T47D (cell line): ENCODE data around the gene PHF10.
A peak's percentile ranks its signal among the peaks of the same experiment; 100 is the strongest.
"Not testable (repeated sequence)": the region's sequence is repeated elsewhere in the genome, so short reads cannot be mapped to it uniquely, and the experiment has no call there.

ENCODE experiments used
- DNase-seq, 2 experiments: peaks; one replicate each; pipeline versions ENCODE4 v3.0.0 to v3.0.0-alpha.2; 2011 to 2012; ENCODE audit warnings: low read depth in 1 of 2, low spot score in 1 of 2
- JUND ChIP-seq: IDR thresholded peaks from 2 replicates; pipeline ENCODE4 v1.6.1; 2012; ENCODE audit warnings: low read depth
- in situ Hi-C: cut with HindIII; loops from 2 replicates; pipeline ENCODE4 v1.10.0; 2016; ENCODE audit warnings: low sequenced_read_pairs, low pct_unique_long_range_greater_than_20kb

PHF10 gene

DNA sequence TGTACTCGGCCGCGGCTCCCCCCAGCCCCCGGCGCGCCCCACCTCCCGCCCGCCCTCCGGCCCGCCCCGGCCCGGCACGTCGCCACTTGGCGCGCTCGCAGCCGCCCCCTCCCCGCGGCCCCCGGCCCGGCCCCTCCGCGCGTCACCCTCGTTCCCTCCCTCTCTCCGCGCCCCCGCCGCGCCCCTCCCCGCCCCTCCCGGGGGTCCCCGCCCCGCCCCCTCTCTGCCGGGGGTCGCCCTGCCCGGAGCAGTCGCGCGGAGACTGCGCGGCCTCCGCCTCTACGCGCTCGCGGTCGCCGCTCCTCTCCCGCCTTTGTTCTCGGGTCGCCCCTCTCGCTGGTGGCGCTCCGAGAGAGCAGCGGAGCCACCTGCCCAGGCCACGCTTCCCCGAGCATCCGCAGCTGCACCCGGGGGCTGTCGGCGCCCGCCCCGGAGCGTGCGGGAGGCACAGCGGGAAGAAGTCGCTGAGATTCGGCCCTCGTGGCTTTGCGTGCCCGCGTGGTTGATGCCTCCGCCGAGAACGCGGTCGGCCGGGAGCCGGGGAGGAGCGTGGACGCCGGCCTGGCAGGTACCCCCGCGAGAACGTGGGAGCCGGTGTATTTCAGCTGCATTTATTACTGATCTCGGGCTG, at the start of gene PHF10:
PHF10 (minus strand) TSS at position 7 of the 631 bp plus-strand sequence. CDS start 569 bp downstream, outside the sequence.
- in situ Hi-C loops = no loop called here
- peak; percentile 43 to 57 for DNase-seq
- no peak for TF ChIP-seq JUND

- no peak for DNase-seq
- no peak for TF ChIP-seq JUND
- in situ Hi-C loops = no loop called here
Measured at GRCh38 chr6:169766921-169767736, 42.8 kb upstream of the PHF10 start.

DNA sequence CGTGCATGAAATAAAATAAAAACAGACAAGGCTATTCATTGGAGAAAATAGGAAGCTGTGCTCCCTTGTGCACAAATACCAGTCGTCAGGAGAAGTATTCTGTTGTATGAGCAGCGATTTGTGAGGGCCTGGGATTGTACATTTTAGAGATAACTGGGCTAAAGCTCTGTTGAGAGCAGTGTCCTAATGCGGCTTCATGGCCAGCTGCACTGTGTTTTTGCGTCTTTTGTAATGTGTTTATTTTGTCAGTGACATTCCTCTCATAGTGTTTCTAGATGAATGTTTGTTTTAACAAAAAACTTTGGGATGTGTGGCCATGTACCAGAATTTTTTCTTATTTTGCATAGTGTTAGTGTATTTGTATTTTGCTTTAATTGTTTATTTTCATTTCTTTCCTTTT, 41.9 kb upstream of the PHF10 start:
- no peak for TF ChIP-seq JUND
- DNase-seq = no peak
- in situ Hi-C loops = no loop called here

DNA sequence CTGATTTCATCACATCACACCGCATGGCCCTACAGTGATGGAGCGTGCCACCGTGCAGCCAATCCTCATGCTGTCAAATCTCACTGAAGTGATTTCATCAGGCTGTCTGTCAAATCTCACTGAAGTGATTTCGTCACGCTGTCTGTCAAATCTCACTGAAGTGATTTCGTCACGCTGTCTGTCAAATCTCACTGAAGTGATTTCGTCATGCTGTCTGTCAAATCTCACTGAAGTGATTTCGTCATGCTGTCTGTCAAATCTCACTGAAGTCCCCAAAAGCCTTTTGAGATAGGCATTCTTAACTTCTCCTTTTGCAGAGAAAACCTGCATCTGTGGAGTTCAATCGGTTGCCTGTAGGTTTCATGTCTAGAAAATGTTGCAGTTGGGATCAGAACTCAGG, 41.5 kb upstream of the PHF10 start:
- DNase-seq, in situ Hi-C loops: not testable (repeated sequence)

DNA sequence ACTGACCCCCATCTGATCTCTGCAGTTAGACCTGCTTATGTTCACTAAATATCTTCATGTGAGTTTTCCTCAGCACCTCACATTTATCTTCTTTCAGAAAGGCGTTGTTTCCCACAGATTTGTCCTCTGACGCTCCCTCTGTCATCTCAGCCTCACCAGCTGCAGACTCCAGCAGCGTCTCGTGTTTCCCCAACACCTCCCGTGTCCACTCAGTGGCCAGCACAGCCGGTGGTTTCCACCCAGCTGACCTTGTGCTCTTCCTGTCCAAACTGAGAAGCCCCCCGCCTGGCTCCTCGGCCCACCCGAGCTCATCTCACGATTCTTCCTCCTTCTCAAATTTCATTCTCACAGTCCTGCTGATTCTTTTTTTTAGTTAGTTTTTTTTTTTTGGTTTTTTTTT, 39.6 kb upstream of the PHF10 start:
- DNase-seq = no peak
- TF ChIP-seq JUND = no peak
- in situ Hi-C loops = no loop called here

DNA sequence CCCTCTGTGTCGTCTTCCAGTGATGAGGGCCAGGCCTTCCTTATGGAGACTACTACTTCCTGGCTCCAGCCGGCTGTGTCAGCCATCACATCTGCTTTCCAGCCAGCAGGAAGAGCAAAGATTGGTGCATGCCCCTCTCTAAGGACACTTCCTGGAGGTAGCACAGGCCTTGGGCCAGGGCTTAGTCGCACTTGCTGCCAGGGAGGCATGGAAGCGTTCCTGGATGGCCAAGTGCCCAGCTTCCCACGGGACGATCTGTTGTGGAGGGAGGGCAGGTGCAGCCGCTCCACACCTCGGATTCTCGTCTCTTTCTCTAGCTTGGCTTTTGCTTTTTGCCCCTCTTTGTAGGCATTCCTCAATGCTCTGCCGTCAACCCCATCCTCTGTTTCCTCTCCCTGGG, 39.0 kb upstream of the PHF10 start:
- DNase-seq = no peak
- in situ Hi-C loops = no loop called here
- TF ChIP-seq JUND = no peak

DNA sequence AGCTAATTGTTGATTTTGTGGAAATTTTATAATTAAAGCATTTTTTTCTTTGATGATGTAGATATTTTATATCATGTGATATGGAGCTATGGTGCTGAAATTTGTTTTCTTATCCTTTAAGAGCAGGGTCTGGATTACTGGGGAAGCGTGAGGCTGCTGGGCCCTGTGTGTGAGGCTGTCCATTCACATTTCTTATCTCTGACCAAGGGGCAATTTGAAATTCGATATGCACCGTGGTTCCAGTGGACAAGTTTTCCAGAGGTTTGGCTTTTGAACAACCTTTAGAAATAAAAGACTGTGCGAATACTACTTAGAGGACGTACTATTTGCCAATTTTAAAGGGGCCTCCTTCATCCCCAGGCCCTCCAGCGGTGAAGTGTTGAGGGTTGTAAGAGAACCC, 30.9 kb upstream of the PHF10 start:
- in situ Hi-C loops = no loop called here
- TF ChIP-seq JUND = no peak
- no peak for DNase-seq

- TF ChIP-seq JUND = no peak
- in situ Hi-C loops = no loop called here
- no peak for DNase-seq
Measured at GRCh38 chr6:169752074-169752623, 27.8 kb upstream of the PHF10 start.

DNA sequence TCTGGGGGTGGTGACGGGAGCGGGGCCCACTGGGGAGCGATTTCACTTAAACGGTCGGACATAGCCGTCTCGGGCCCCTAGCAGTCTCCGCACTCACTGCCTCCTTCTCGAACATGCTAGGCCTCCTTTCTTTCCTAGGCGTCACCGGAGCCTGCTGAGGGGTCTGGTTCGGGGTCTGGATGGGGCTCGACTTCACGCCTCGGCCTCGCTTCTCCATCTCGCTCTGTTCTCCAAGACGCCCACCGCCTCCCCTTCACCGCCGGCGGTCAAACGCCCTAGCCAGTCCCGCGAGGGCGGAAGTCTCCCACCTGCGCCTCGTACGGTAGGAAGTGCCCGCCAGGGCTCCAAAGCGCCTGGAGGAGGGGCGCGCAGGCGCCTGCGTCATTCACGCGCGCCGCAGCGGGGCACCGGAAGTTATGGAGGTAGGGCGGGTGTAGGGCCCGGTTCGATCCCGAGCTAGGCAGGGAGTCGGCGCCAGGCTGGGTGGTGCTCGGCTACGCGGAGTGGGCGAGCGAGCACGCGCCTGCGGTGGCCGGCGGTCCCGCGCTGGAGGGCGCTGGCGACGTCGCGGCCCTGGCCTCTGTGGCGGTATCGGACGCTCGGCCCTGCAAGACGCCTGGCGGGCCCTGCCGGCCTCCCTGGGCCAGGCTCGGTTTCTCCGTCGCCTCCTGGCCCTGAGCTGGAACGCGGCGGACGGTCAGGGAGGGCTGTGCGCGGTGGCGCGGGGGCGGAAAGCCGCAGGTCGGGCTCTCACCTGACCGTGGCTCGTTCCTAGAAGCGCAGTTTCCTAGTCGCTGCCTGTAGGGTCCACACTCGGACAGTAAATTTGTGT, 27.2 kb upstream of the PHF10 start, which contains the start of the genes DYNLT2 and ERMARD:
DYNLT2 (minus strand) TSS at position 331 of the 832 bp plus-strand sequence; CDS start at position 217, 114 bp downstream.
ERMARD (plus strand) TSS at position 381 of the 832 bp plus-strand sequence; CDS start at position 417, 36 bp downstream.
- TF ChIP-seq JUND = no peak
- DNase-seq = peak; percentile 64 to 91
- in situ Hi-C loops = no loop called here

GRCh38 chr6:169746556-169746955, 22.3 kb upstream of the PHF10 start:
- no peak for DNase-seq
- no peak for TF ChIP-seq JUND
- in situ Hi-C loops = no loop called here

DNA sequence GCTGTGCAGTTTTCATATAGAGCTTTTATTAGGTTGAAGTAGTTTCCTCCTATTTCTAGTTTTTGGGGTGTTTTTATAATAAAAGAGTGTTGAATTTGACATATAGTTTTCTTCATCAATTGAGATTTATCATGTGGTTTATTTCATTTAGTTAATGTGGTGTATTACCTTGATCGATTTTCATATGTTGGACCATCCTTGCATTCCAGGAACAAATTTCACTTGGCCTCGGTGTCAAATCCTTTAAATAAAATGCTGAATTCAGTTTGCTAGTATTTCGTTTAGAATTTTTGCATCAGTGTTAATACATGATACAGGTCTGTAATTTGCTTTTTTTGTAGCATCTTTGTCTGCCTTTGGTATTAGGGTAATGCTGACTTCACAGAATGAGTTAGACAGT, 21.1 kb upstream of the PHF10 start:
- no peak for DNase-seq
- TF ChIP-seq JUND = no peak
- in situ Hi-C loops = no loop called here

DNA sequence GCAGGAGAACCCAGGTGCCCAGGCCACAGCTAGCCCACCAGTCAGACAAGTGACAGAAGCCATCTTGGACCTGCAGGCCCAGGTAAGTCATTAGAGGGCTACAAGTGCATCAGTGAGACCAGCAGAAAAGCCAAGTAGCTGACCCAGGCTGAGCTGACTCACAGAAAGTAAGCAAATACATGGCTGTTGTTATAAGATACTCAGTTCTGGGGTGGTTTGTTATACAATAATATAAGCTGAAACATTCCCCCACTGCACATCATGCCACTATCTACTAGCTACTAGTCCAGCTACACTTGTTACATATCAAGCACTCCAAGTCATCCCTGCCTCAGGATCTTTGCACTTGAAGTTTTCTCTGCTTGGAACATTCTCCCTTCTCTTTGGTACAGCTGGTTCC, 17.0 kb upstream of the PHF10 start:
- in situ Hi-C loops = no loop called here
- no peak for TF ChIP-seq JUND

More for the DNA sequence above, 17.0 kb upstream of the PHF10 start:
- DNase-seq = no peak
